Endothelial cell (in vitro differentiated cells): ENCODE results near the gene THSD4. TPM values are rescaled to one million over a fixed set of nuclear protein-coding genes. Genes with fewer than 3 reads are reported as not detected.
A peak's percentile ranks its signal among the peaks of the same experiment; 100 is the strongest.

Experiments used
- DNase-seq: peaks from one replicate; pipeline ENCODE4 v3.0.0; 2021; ENCODE audit warnings: low spot score
- H3K27ac Mint-ChIP-seq: one replicate; pipeline ENCODE4 v1.8.0; 2021; ENCODE audit warnings: mixed read lengths, inconsistent platforms; ENCODE audit not compliant: unreplicated experiment
- H3K27me3 Mint-ChIP-seq: one replicate; pipeline ENCODE4 v1.8.0; 2021; ENCODE audit warnings: mild to moderate bottlenecking, moderate library complexity, mixed read lengths, inconsistent platforms; ENCODE audit not compliant: unreplicated experiment
- H3K36me3 Mint-ChIP-seq: one replicate; pipeline ENCODE4 v1.8.0; 2021; ENCODE audit warnings: mild to moderate bottlenecking, low read depth, mixed read lengths, inconsistent platforms; ENCODE audit not compliant: unreplicated experiment
- H3K4me1 Mint-ChIP-seq: one replicate; pipeline ENCODE4 v1.8.0; 2021; ENCODE audit warnings: mild to moderate bottlenecking, mixed read lengths, inconsistent platforms; ENCODE audit not compliant: unreplicated experiment
- H3K4me3 Mint-ChIP-seq: one replicate; pipeline ENCODE4 v1.8.0; 2021; ENCODE audit warnings: mild to moderate bottlenecking, mixed read lengths, inconsistent platforms; ENCODE audit not compliant: unreplicated experiment
- H3K9me3 Mint-ChIP-seq: one replicate; pipeline ENCODE4 v1.8.0; 2021; ENCODE audit warnings: mixed read lengths, inconsistent platforms; ENCODE audit not compliant: unreplicated experiment
- CTCF ChIP-seq: fragments of 200-600 bp; sonication (generic); IDR thresholded peaks from one replicate; pipeline ENCODE4 v1.5.0; 2021; ENCODE audit warnings: antibody characterized with exemption; ENCODE audit not compliant: unreplicated experiment
- total RNA-seq: library from RNA; stranded (reverse); fragmentation: NEBNext Ultra II Directional; extraction: Animal tissue kit (Norgen Biotek cat#: 25700); gene quantifications from one replicate; pipeline ENCODE4 v1.2.1, GENCODE V29; 2021; ENCODE audit not compliant: unreplicated experiment

Gene THSD4
- total RNA-seq, 1 donor from 2014 or later = 0.92 TPM

DNA sequence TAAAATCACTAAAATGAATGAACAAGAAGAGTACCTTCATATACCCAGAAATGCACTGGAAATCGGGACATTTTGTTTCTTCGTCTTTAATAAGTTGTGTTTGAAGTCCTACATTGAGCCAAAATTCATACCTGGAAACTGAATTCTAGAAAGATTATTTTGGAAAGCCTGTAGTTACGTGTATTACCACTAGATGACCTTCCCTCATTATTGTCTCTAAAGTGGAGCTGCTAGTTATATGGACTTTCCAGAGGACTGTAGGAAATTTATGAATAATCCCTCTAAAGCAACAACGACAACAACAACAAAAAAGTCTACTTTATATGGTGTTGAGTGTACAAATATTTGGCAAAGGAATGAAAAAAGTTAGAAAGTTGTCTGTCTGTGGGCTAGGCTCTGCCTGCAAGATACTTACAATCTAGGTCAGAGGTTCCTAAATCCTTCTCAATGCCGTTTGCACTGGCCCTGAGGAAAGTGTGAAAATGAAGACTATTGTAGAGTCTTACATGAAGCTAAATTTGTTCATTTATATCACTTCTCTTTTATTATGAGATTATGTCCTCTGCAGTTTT lies 460.3 kb downstream of the THSD4 start:
- H3K27ac Mint-ChIP-seq = no peak overlapping the region
- H3K27me3 Mint-ChIP-seq = no peaks in the 10 kb centered on the region
- no peaks in the 10 kb centered on the region for H3K36me3 Mint-ChIP-seq
- DNase-seq = no peak
- H3K4me3 Mint-ChIP-seq = no peak overlapping the region
- peak; percentile 76 for TF ChIP-seq CTCF
- H3K9me3 Mint-ChIP-seq = no peaks in the 10 kb centered on the region
- peaks cover 9% of the 10 kb centered on the region for H3K4me1 Mint-ChIP-seq

GRCh38 chr15:71577071-71577470 lies 461.8 kb downstream of the THSD4 start:
- TF ChIP-seq CTCF = no peak
- no peaks in the 10 kb centered on the region for H3K9me3 Mint-ChIP-seq
- DNase-seq = no peak
- no peaks in the 10 kb centered on the region for H3K36me3 Mint-ChIP-seq
- H3K4me3 Mint-ChIP-seq = no peak overlapping the region
- no peak overlapping the region for H3K27ac Mint-ChIP-seq
- no peaks in the 10 kb centered on the region for H3K27me3 Mint-ChIP-seq
- peaks cover 9% of the 10 kb centered on the region for H3K4me1 Mint-ChIP-seq

GRCh38 chr15:71581398-71581930 lies 466.2 kb downstream of the THSD4 start:
- no peak for TF ChIP-seq CTCF
- Mint-ChIP-seq H3K4me3 (no peak overlapping the region), H3K27ac (no peak overlapping the region), H3K27me3 (no peaks in the 10 kb centered on the region), H3K9me3 (no peaks in the 10 kb centered on the region), H3K36me3 (peaks cover 3% of the 10 kb centered on the region), H3K4me1 (no peaks in the 10 kb centered on the region)
- no peak for DNase-seq

DNA sequence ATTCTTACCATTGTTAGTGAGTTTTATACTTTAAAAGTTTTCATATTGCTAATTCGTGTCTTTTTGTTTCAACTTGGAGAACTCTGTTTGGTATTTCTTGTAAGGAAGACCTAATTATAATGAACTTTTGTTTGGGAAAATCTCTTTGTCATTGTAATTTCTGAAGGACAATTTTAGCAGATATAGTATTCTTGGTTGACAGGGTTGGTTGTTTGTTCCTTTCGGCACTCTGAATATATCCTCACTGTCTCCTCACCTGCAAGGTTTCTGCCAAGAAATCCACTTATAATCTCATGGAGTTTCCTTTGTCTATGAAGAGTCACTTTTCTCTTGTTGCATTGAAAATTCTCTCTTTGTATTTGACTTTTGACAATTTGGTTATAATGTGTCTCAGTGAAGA lies 469.9 kb downstream of the THSD4 start:
- TF ChIP-seq CTCF = no peak
- no peaks in the 10 kb centered on the region for H3K4me1 Mint-ChIP-seq
- no peak for DNase-seq
- H3K27ac Mint-ChIP-seq = no peak overlapping the region
- peaks cover 3% of the 10 kb centered on the region for H3K36me3 Mint-ChIP-seq
- no peak overlapping the region for H3K4me3 Mint-ChIP-seq
- H3K9me3 Mint-ChIP-seq = no peaks in the 10 kb centered on the region
- peaks cover 2% of the 10 kb centered on the region for H3K27me3 Mint-ChIP-seq

DNA sequence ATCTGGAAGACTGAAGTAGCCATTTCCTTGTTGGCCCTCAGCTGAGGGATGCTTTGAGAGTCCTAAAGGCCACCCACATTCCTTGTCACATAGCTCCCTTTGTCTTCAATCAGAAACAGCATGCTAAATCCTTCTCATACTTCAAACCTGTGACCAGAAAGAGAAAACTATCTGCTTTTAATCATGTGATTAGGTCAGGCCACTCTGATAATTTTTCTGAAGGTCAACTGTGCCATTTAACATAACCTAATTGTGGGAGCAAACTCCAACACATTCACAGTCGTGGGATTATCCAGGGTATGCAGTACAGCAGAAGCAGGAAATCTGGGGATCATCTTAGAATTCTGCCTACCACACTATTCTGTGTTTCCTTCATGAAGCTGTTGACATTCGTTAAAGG lies 471.2 kb downstream of the THSD4 start:
- Mint-ChIP-seq H3K4me1 (no peaks in the 10 kb centered on the region), H3K27me3 (peaks cover 2% of the 10 kb centered on the region), H3K9me3 (no peaks in the 10 kb centered on the region), H3K36me3 (peaks cover 3% of the 10 kb centered on the region), H3K27ac (no peak overlapping the region), H3K4me3 (no peak overlapping the region)
- no peak for TF ChIP-seq CTCF
- DNase-seq = no peak
